H9 (cell line): Measurements from ENCODE around the gene RDH12. TPM values are rescaled to one million over a fixed set of nuclear protein-coding genes. Genes with fewer than 3 reads are reported as not detected.

ENCODE experiments used
- DNase-seq: peaks from one replicate; pipeline ENCODE4 v3.0.0-alpha.2; 2017
- H2AFZ ChIP-seq: one replicate; pipeline ENCODE4 v1.6.1; 2013; ENCODE audit warnings: mild to moderate bottlenecking, low read length, control low read depth, moderate library complexity
- H2AK5ac ChIP-seq: 2 replicates; pipeline ENCODE4 v1.6.1; 2013; ENCODE audit warnings: low read length, control low read depth, mixed read lengths; ENCODE audit not compliant: insufficient read length
- H2BK120ac ChIP-seq: one replicate; pipeline ENCODE4 v1.6.1; 2013; ENCODE audit warnings: low read depth, mild to moderate bottlenecking, low read length, control low read depth, inconsistent platforms; ENCODE audit not compliant: poor library complexity, severe bottlenecking
- H2BK12ac ChIP-seq: 2 replicates; pipeline ENCODE4 v1.6.1; 2013; ENCODE audit warnings: low read length, control low read depth, mixed read lengths, low read depth; ENCODE audit not compliant: insufficient read length
- H2BK15ac ChIP-seq: 2 replicates; pipeline ENCODE4 v1.6.1; 2013; ENCODE audit warnings: low read depth, low read length, control low read depth
- H2BK20ac ChIP-seq: one replicate; pipeline ENCODE4 v1.6.1; 2013; ENCODE audit warnings: low read depth, mild to moderate bottlenecking, low read length, control low read depth, inconsistent platforms; ENCODE audit not compliant: poor library complexity, severe bottlenecking
- H2BK5ac ChIP-seq: 2 replicates; pipeline ENCODE4 v1.6.1; 2013; ENCODE audit warnings: low read length, control low read depth, mixed read lengths; ENCODE audit not compliant: insufficient read length
- H3K14ac ChIP-seq: 2 replicates; pipeline ENCODE4 v1.6.1; 2013; ENCODE audit warnings: low read length, control low read depth; ENCODE audit not compliant: insufficient read depth
- H3K18ac ChIP-seq: 2 replicates; pipeline ENCODE4 v1.6.1; 2013; ENCODE audit warnings: low read depth, mild to moderate bottlenecking, mixed read lengths, low read length, control low read depth; ENCODE audit not compliant: insufficient read length
- H3K23ac ChIP-seq: 2 replicates; pipeline ENCODE4 v1.6.1; 2013; ENCODE audit warnings: low read length, control low read depth, mixed read lengths, low read depth; ENCODE audit not compliant: insufficient read length
- H3K23me2 ChIP-seq: 2 replicates; pipeline ENCODE4 v1.6.1; 2013; ENCODE audit warnings: low read depth, mild to moderate bottlenecking, mixed read lengths, low read length, control low read depth; ENCODE audit not compliant: insufficient read length, poor library complexity, severe bottlenecking
- H3K27ac ChIP-seq: 2 replicates; pipeline ENCODE4 v1.5.1; 2013; ENCODE audit warnings: low read length, control low read depth, mixed read lengths, low read depth; ENCODE audit not compliant: insufficient read length
- H3K27me3 ChIP-seq: 2 replicates; pipeline ENCODE4 v1.6.1; 2013; ENCODE audit warnings: low read length, control low read depth, inconsistent platforms; ENCODE audit not compliant: insufficient read depth
- H3K4ac ChIP-seq: 2 replicates; pipeline ENCODE4 v1.6.1; 2013; ENCODE audit warnings: low read depth, mild to moderate bottlenecking, control low read depth, inconsistent platforms, low read length, moderate library complexity
- H3K4me1 ChIP-seq: 2 replicates; pipeline ENCODE4 v1.6.1; 2013; ENCODE audit warnings: low read length, control low read depth, inconsistent platforms; ENCODE audit not compliant: insufficient read depth
- H3K4me2 ChIP-seq: 2 replicates; pipeline ENCODE4 v1.6.1; 2013; ENCODE audit warnings: low read length, control low read depth, mixed read lengths; ENCODE audit not compliant: insufficient read length, insufficient read depth
- H3K56ac ChIP-seq: 2 replicates; pipeline ENCODE4 v1.6.1; 2013; ENCODE audit warnings: low read depth, mild to moderate bottlenecking, mixed read lengths, low read length, control low read depth; ENCODE audit not compliant: insufficient read length
- H3K79me1 ChIP-seq: 2 replicates; pipeline ENCODE4 v1.6.1; 2013; ENCODE audit warnings: low read depth, mild to moderate bottlenecking, moderate library complexity, low read length, control low read depth, inconsistent platforms; ENCODE audit not compliant: insufficient read depth, poor library complexity, severe bottlenecking
- H3K79me2 ChIP-seq: 2 replicates; pipeline ENCODE4 v1.6.1; 2013; ENCODE audit warnings: low read length, control low read depth, inconsistent platforms; ENCODE audit not compliant: insufficient read depth
- H3K9ac ChIP-seq: 2 replicates; pipeline ENCODE4 v1.6.1; 2013; ENCODE audit warnings: low read length, control low read depth, mixed read lengths; ENCODE audit not compliant: insufficient read length; ENCODE audit errors: extremely low read depth
- H3K9me3 ChIP-seq: one replicate; pipeline ENCODE4 v1.6.1; 2013; ENCODE audit warnings: low read depth, low read length, inconsistent platforms; ENCODE audit not compliant: control insufficient read depth
- H3T11ph ChIP-seq: one replicate; pipeline ENCODE4 v1.6.1; 2013; ENCODE audit warnings: mild to moderate bottlenecking, low read length, control low read depth, inconsistent platforms
- H4K20me1 ChIP-seq: one replicate; pipeline ENCODE4 v1.6.1; 2013; ENCODE audit not compliant: control insufficient read depth, insufficient read length, insufficient read depth
- H4K5ac ChIP-seq: 2 replicates; pipeline ENCODE4 v1.6.1; 2013; ENCODE audit warnings: low read depth, mild to moderate bottlenecking, mixed read lengths, low read length, control low read depth; ENCODE audit not compliant: insufficient read length
- H4K8ac ChIP-seq: replicated peaks from 2 replicates; pipeline ENCODE4 v1.6.1; 2013; ENCODE audit warnings: low read length, control low read depth, mixed read lengths, low read depth; ENCODE audit not compliant: insufficient read length
- H4K91ac ChIP-seq: 2 replicates; pipeline ENCODE4 v1.6.1; 2013; ENCODE audit warnings: low read depth, mild to moderate bottlenecking, moderate library complexity, mixed read lengths, low read length, control low read depth; ENCODE audit not compliant: insufficient read length
- H3K27ac Mint-ChIP-seq, 3 experiments: 2 replicates in 2 of 3; 3 replicates in 1 of 3; pipeline ENCODE4 v1.8.0; 2020 to 2021; ENCODE audit warnings: mixed read lengths in 3 of 3, mild to moderate bottlenecking in 1 of 3, moderate library complexity in 1 of 3
- H3K27me3 Mint-ChIP-seq: 2 replicates; pipeline ENCODE4 v1.8.0; 2021; ENCODE audit warnings: low read depth, mild to moderate bottlenecking, moderate library complexity, mixed read lengths
- H3K36me3 Mint-ChIP-seq, 3 experiments: 2 replicates in 2 of 3; 3 replicates in 1 of 3; pipeline ENCODE4 v1.8.0; 2020 to 2021; ENCODE audit warnings: low read depth in 3 of 3, mixed read lengths in 3 of 3; ENCODE audit not compliant: insufficient read depth in 1 of 3
- H3K4me1 Mint-ChIP-seq, 2 experiments: 2 replicates each; pipeline ENCODE4 v1.8.0; 2020; ENCODE audit warnings: mixed read lengths in 2 of 2
- H3K4me3 Mint-ChIP-seq, 2 experiments: 2 replicates in 1 of 2; 3 replicates in 1 of 2; pipeline ENCODE4 v1.8.0; 2020 to 2021; ENCODE audit warnings: mild to moderate bottlenecking in 2 of 2, mixed read lengths in 2 of 2, moderate library complexity in 1 of 2
- H3K9me3 Mint-ChIP-seq, 2 experiments: 2 replicates in 1 of 2; 3 replicates in 1 of 2; pipeline ENCODE4 v1.8.0; 2020; ENCODE audit warnings: mild to moderate bottlenecking in 2 of 2, mixed read lengths in 2 of 2, moderate library complexity in 1 of 2
- WGBS: extraction: QIAGEN DNeasy Blood & Tissue Kit; methylation state at CpG from one replicate; pipeline ENCODE4 v1.1.7; 2013; ENCODE audit warnings: missing lambda C conversion rate, low lambda C conversion rate, mixed read lengths; ENCODE audit not compliant: insufficient read length; ENCODE audit errors: extremely low coverage; 5-methylcytosine and 5-hydroxymethylcytosine counted together
- total RNA-seq: library from RNA; stranded (reverse); gene quantifications from 2 replicates; pipeline ENCODE4 v1.2.1, GENCODE V29; 2021
- TF ChIP-seq, protein P1 (sequence below): fragments of 200-600 bp; sonication (generic); conservative IDR thresholded peaks from 3 replicates; pipeline ENCODE4 v1.8.0; 2021; ENCODE audit warnings: antibody characterized with exemption, mild to moderate bottlenecking

The RDH12 gene
- total RNA-seq, 1 experiment from 2014 or later = 0.74 TPM

DNA sequence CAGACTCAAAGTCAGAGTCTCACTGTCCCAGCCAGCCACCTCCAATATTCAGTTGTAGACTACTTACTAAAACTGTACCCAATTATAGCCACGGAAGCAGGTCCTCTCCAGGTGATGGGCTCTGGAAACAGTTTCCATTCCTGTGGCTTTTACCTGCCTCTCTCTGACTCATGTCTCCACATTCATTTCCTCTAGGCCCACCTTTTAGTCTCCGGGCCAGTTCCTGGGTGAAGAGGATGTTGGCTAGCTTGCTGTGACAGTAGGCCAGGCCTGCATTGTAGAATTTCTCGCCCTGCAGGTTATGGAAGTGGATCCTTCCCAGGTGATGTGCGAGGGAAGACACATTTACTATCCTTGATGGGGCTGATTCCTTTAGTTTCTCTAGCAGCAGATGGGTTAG, 11.7 kb upstream of the RDH12 start:
- no peaks in the 10 kb centered on the region for H3K27me3 Mint-ChIP-seq
- H3K4ac ChIP-seq = no peak overlapping the region
- H3K56ac ChIP-seq = no peak overlapping the region
- H3K23me2 ChIP-seq = no peaks in the 10 kb centered on the region
- H4K20me1 ChIP-seq = peaks cover under 1% of the 10 kb centered on the region
- H2BK12ac ChIP-seq = no peak overlapping the region
- H2BK5ac ChIP-seq = no peak overlapping the region
- H2AK5ac ChIP-seq = no peak overlapping the region
- no peak overlapping the region for H3K14ac ChIP-seq
- peaks cover 20% of the 10 kb centered on the region for H3K79me2 ChIP-seq
- TF ChIP-seq, protein P1, sequence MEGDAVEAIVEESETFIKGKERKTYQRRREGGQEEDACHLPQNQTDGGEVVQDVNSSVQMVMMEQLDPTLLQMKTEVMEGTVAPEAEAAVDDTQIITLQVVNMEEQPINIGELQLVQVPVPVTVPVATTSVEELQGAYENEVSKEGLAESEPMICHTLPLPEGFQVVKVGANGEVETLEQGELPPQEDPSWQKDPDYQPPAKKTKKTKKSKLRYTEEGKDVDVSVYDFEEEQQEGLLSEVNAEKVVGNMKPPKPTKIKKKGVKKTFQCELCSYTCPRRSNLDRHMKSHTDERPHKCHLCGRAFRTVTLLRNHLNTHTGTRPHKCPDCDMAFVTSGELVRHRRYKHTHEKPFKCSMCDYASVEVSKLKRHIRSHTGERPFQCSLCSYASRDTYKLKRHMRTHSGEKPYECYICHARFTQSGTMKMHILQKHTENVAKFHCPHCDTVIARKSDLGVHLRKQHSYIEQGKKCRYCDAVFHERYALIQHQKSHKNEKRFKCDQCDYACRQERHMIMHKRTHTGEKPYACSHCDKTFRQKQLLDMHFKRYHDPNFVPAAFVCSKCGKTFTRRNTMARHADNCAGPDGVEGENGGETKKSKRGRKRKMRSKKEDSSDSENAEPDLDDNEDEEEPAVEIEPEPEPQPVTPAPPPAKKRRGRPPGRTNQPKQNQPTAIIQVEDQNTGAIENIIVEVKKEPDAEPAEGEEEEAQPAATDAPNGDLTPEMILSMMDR = no peak
- no peak overlapping the region for H2BK15ac ChIP-seq
- no peak overlapping the region for H3K4me2 ChIP-seq
- H2BK20ac ChIP-seq = no peak overlapping the region
- H3K4me1 ChIP-seq = peaks cover 4% of the 10 kb centered on the region; the same call in 1 of the 2 replicates
- H3T11ph ChIP-seq = no peak overlapping the region
- H2AFZ ChIP-seq = no peak overlapping the region
- no peak overlapping the region for H2BK120ac ChIP-seq
- H3K27ac Mint-ChIP-seq = no peak overlapping the region
- H3K27me3 ChIP-seq = no peaks in the 10 kb centered on the region
- no peak overlapping the region for H3K27ac ChIP-seq
- H3K36me3 Mint-ChIP-seq = peaks cover 75 to 79% (median 79%) of the 10 kb centered on the region in 3 experiments
- no peak overlapping the region for H4K91ac ChIP-seq
- WGBS = no CpG with 5 or more reads among the region's 4 CpGs
- no peak for DNase-seq
- peaks cover 28% of the 10 kb centered on the region for H3K79me1 ChIP-seq
- H3K4me3 Mint-ChIP-seq = no peak overlapping the region
- no peaks in the 10 kb centered on the region for H3K9me3 ChIP-seq
- no peak overlapping the region for H4K5ac ChIP-seq
- H3K9me3 Mint-ChIP-seq = no peaks in the 10 kb centered on the region
- no peak overlapping the region for H3K23ac ChIP-seq
- H3K4me1 Mint-ChIP-seq = peaks cover 15 to 17% of the 10 kb centered on the region in 2 experiments
- no peak overlapping the region for H3K9ac ChIP-seq
- no peak overlapping the region for H4K8ac ChIP-seq
- no peak overlapping the region for H3K18ac ChIP-seq
